ENCODE results near the gene PDZD4.
A peak's percentile ranks its signal among the peaks of the same experiment; 100 is the strongest.

Gene PDZD4

DNA sequence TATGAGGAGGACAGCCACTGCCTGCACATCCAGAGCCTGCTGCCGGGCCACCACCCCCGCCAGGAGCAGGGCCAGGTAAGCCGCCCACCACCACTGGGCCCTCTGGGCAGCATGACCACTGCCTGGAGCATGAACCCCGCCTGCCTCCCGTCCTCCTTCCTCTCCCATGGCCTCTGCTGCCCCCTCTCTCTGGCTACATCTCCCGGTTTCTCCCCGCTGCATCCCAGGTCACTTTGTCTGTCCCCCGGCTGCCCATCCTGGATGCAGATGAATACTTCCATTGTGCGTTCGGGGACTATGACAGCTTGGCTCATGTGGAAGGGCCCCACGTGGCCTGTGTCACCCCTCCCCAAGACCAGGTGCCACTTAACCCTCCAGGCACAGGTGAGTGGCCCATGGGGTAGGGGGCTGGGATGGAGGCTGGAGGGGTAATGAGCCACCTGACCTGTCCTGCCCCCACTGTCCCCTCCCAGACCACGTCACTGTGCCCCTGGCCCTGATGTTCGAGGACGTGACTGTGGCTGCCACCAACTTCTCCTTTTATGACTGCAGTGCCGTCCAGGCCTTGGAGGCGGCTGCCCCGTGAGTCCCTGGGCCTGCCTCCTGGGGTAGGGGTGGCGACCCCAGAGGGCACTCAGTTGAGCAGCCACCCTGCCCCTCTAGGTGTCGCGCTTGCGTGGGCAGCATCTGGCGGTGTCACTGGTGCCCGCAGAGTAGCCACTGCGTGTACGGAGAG is 60.3 kb downstream of the PDZD4 start:
- no peak for DNase-seq

GRCh38 chrX:153769158-153769864 is 61.0 kb downstream of the PDZD4 start:
- DNase-seq: no peak

DNA sequence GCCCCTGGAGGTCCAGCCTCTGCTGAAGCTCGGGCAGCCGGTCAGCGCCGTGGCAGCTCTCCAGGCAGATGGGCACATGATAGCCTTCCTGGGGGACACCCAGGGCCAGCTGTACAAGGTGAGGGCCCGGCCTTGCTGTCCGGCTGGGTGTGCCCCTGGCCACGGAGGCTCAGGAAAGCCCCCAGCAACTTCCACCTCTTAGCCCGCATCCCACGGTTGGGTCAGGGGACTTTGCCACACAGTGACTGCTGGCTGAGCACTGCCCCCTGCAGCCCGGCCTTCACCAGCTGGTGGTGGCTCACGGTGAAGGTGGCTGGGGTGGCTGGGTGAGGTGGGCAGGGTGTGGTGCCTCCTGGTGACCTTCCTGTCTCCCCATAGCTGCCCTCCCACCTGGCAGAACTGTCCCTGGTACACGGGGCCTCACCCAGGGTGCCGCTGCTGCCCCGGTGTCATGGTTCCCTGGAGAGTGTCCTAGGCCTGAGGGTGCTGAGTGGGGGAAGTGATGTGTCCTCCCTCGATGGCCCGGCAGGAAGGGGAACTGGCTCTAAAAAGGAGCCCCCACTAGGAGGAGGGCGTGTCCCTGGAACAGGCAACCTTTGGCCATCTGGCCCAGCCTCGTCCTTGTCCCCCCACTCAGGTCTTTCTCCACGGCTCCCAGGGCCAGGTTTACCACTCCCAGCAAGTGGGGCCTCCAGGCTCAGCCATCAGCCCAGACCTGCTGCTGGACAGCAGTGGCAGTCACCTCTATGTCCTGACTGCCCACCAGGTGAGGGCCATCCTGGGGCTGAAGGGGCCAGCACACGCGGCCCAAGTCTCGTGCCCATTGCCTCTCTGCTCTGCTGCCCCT is 61.8 kb downstream of the PDZD4 start:
- no peak for DNase-seq

- no peak for DNase-seq
Measured at GRCh38 chrX:153767674-153768055, 62.7 kb downstream of the PDZD4 start.

DNA sequence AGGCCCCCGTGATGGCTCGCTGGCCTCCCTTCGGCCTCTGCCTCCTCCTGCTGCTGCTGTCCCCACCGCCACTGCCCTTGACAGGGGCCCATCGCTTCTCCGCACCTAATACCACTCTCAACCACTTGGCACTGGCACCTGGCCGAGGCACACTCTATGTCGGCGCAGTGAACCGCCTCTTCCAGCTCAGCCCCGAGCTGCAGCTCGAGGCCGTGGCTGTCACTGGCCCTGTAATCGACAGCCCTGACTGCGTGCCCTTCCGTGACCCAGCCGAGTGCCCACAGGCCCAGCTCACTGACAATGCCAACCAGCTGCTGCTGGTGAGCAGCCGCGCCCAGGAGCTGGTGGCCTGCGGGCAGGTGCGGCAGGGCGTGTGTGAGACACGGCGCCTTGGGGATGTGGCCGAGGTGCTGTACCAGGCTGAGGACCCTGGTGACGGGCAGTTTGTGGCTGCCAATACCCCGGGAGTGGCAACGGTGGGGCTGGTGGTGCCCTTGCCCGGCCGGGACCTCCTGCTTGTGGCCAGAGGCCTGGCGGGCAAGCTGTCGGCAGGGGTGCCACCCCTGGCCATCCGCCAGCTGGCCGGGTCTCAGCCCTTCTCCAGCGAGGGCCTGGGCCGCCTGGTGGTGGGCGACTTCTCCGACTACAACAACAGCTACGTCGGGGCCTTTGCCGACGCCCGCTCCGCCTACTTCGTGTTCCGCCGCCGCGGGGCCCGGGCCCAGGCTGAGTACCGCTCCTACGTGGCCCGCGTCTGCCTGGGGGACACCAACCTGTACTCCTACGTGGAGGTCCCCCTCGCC is 63.3 kb downstream of the PDZD4 start:
- DNase-seq: no peak

- DNase-seq: no peak
Measured at GRCh38 chrX:153766098-153766817, 64.1 kb downstream of the PDZD4 start.

GRCh38 chrX:153765138-153766079 is 64.9 kb downstream of the PDZD4 start:
- no peak for DNase-seq

DNA sequence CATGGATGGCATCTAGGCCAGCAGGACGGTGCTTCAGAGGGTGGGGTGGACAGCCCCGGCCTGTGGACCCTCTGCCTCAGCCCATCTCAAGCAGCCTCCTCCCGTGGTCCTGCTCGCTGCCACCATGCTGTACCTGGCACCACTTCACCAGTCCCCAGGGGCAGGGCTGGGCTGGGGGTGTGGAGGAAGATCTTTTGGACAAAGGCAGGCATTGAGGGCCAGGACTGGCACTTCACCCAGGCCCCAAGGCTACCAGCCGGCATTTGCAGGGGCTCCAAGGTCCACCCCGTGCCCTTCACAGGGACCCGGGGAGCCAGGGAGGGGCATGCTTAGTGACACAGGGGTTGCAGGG is 65.6 kb downstream of the PDZD4 start:
- no peak for DNase-seq

DNA sequence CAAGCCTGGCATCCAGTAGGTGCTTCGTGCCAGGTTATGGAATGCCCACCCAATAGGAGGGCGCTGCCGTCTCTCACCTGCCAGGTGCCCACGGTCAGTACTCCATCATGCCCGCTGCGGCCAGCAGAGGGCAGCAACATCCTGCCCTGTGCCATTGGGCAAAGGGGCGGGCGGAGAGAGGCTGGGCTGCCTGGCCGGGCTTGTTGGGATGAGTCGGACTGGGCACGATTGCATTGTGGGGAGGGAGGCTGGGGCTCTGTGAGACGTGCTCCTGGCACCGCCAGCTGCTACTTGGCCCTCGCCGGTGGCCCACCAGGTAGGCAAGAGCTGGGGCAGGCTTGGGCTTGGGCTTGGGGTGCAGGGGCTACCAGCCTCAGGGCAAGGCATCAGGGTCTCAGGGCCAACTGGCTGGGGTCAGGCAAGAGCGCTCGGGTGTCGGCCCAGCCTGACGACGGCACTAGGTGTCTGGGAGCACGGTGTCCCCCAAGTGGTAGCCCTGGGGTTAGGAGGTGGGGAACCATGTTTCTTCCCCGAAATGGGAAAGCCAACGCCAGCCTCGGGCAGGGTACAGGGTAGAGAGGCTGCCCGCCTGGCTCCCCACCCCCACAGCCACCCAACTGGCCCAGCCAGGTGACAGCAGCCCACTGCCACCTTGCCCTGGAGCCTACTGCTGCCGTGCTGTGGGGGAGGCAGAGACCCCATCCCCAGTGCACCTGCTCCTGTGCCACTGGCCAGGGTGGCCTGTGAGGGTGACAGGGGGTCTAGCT is 66.2 kb downstream of the PDZD4 start, which contains the start of gene PLXNB3:
Gene PLXNB3 (plus strand): TSS at position 261 of the 767 bp plus-strand sequence. CDS start 1,287 bp downstream, outside the sequence.
- DNase-seq: peak; percentile 81

DNA sequence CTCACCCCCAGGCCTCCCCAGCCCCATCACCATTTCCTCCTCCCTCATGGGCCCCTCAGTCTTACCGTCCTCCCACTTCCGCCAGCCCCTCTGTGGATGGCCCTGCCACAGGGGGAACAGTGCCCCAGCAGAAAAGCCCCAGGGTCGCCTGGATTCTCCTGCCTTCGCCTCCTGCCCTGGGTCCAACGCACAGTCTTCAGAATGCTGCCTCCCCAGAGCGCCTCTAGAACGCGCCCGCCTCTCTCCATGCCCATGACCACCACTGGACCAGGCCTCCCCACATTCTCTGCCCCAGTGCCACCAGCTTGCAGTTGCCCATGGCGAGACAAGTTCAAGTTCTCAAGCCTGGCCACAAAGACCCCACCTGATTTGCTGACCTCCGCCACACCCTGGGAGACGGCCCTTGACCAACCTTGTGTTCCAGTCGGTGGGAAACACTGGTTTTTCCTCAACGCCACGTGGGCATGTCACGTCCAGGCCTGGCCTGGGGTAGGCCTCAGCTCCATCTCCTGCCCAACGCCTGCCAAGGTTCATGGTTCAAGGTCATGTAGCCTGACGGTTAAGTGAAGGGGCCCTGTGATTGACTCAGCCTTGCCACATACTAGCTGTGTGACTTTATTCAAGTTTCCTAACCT is 66.9 kb downstream of the PDZD4 start:
- DNase-seq: no peak

DNA sequence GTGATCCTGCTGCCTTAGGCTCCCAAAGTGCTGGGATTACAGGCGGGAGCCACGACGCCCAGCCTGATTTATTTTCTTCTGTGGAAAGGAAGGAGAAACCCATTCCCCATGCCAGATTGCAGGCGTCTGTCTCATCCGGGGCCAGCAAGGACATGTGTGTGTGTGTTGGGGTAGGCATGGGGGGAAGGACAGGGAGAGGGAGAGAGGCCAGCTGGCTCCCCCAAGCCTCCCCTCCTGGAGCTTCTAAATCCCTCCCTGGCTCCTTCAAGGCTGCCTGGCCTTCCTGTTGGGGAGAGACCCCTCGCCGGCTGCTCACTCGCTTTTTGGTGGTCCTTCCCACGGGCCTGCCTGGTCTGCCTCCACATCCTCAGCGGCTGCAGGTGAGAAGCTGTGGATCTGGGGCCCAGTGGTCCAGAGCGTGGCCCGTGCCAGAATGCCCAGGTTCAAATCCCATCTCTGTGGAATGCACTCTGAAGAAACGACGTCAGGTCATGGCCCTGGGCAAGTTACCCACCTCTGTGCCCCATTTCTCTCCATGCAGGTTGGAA is 67.6 kb downstream of the PDZD4 start:
- DNase-seq: no peak

GRCh38 chrX:153761863-153762262 is 68.5 kb downstream of the PDZD4 start:
- no peak for DNase-seq

- no peak for DNase-seq
Measured at GRCh38 chrX:153755136-153755535, 75.2 kb downstream of the PDZD4 start.

Measured in activated T-cell treated with anti-CD3 and anti-CD28 coated beads, Interleukin-2, amount 50 U/mL, for 1 hour (primary cell).